HEK293 (cell line): ENCODE measurements around the gene AMPH.

Experiments used
- CTCF ChIA-PET: fragments of 350-600 bp; formaldehyde crosslinking; extraction: SDS; loops from one replicate; lab custom pipeline; 2021; ENCODE audit warnings: antibody characterized with exemption; lab: Yijun Ruan, JAX
- POLR2A ChIA-PET: fragments of 300-600 bp; formaldehyde crosslinking; extraction: SDS; loops from one replicate; lab custom pipeline; 2020; ENCODE audit warnings: antibody characterized with exemption, inconsistent platforms; lab: Yijun Ruan, JAX
- H3K27ac ChIP-seq: fragments of 200-500 bp; sonication (Bioruptor generic); 2 replicates; pipeline ENCODE4 v1.5.1; 2014; ENCODE audit warnings: low read depth, low read length, control low read depth, inconsistent platforms; ENCODE audit errors: extremely low read depth
- H3K36me3 ChIP-seq, 2 experiments: fragments of 200-500 bp in 1 of 2; sonication (Bioruptor generic) in 1 of 2; 1 replicate in 1 of 2; 2 replicates in 1 of 2; pipeline ENCODE4 v1.5.1; 2014 to 2017; ENCODE audit warnings: inconsistent platforms in 2 of 2, low read length in 2 of 2; ENCODE audit not compliant: control insufficient read depth in 2 of 2, insufficient read depth in 1 of 2
- H3K4me1 ChIP-seq: fragments of 200-500 bp; sonication (Bioruptor generic); 2 replicates; pipeline ENCODE4 v1.5.1; 2014; ENCODE audit warnings: mild to moderate bottlenecking, low read length, inconsistent platforms; ENCODE audit not compliant: control insufficient read depth, insufficient read depth
- H3K4me3 ChIP-seq: 2 replicates; pipeline ENCODE4 v1.5.1; 2011; ENCODE audit warnings: low read depth, mild to moderate bottlenecking, control low read depth, low read length, moderate library complexity
- H3K9me3 ChIP-seq: fragments of 200-500 bp; sonication (Bioruptor generic); 2 replicates; pipeline ENCODE4 v1.5.1; 2014; ENCODE audit warnings: low read depth, low read length, inconsistent platforms; ENCODE audit not compliant: control insufficient read depth, insufficient read depth
- GLI2 ChIP-seq: fragments of 450-650 bp; formaldehyde crosslinking; IDR thresholded peaks from 2 replicates; pipeline ENCODE4; 2017; ENCODE audit warnings: missing biosample characterization, missing genetic modification characterization, low read depth, borderline replicate concordance
- GLI4 ChIP-seq: fragments of 450-650 bp; formaldehyde crosslinking; IDR thresholded peaks from 2 replicates; pipeline ENCODE4 v1.5.1; 2016; ENCODE audit warnings: missing biosample characterization, missing genetic modification characterization
- HOXD13 ChIP-seq: sonication (generic); formaldehyde crosslinking; IDR thresholded peaks from 2 replicates; pipeline ENCODE4 v1.8.0; 2022; ENCODE audit warnings: missing genetic modification reagents, borderline replicate concordance
- IKZF3 ChIP-seq: fragments of 450-650 bp; IDR thresholded peaks from 2 replicates; pipeline ENCODE4 v1.5.0; 2018; ENCODE audit warnings: missing biosample characterization, mild to moderate bottlenecking, missing genetic modification characterization, moderate library complexity
- KLF7 ChIP-seq: fragments of 450-650 bp; formaldehyde crosslinking; IDR thresholded peaks from 2 replicates; pipeline ENCODE4 v1.5.1; 2016; ENCODE audit warnings: missing biosample characterization, missing genetic modification characterization, borderline replicate concordance
- MZF1 ChIP-seq: fragments of 450-650 bp; formaldehyde crosslinking; IDR thresholded peaks from 2 replicates; pipeline ENCODE4 v1.5.1; 2017; ENCODE audit warnings: missing biosample characterization, missing genetic modification characterization, borderline replicate concordance
- SP7 ChIP-seq: fragments of 450-650 bp; formaldehyde crosslinking; IDR thresholded peaks from 2 replicates; pipeline ENCODE4 v1.5.1; 2016; ENCODE audit warnings: missing biosample characterization, missing genetic modification characterization
- TRIM28 ChIP-seq: IDR thresholded peaks from 2 replicates; pipeline ENCODE4 v1.6.1; 2011; ENCODE audit warnings: low read length, control low read depth, borderline replicate concordance
- WT1 ChIP-seq: fragments of 450-650 bp; formaldehyde crosslinking; IDR thresholded peaks from 2 replicates; pipeline ENCODE4 v1.5.1; 2016; ENCODE audit warnings: missing biosample characterization, missing genetic modification characterization
- YY2 ChIP-seq: fragments of 450-650 bp; formaldehyde crosslinking; IDR thresholded peaks from 2 replicates; pipeline ENCODE4 v1.5.1; 2016; ENCODE audit warnings: missing biosample characterization, missing genetic modification characterization
- ZBTB48 ChIP-seq: fragments of 450-650 bp; formaldehyde crosslinking; IDR thresholded peaks from 2 replicates; pipeline ENCODE4 v1.5.1; 2016; ENCODE audit warnings: missing biosample characterization, missing genetic modification characterization
- ZBTB8A ChIP-seq: fragments of 450-650 bp; formaldehyde crosslinking; IDR thresholded peaks from 2 replicates; pipeline ENCODE4 v1.5.1; 2016; ENCODE audit warnings: missing biosample characterization, missing genetic modification characterization
- ZFP3 ChIP-seq: fragments of 450-650 bp; formaldehyde crosslinking; IDR thresholded peaks from 2 replicates; pipeline ENCODE4 v1.5.1; 2016; ENCODE audit warnings: low read depth, missing biosample characterization, missing genetic modification characterization
- ZIC2 ChIP-seq: fragments of 450-650 bp; formaldehyde crosslinking; IDR thresholded peaks from 2 replicates; pipeline ENCODE4 v1.5.1; 2016; ENCODE audit warnings: missing biosample characterization, missing genetic modification characterization
- ZNF114 ChIP-seq: fragments of 450-650 bp; formaldehyde crosslinking; IDR thresholded peaks from 2 replicates; pipeline ENCODE4 v1.5.0; 2017; ENCODE audit warnings: missing biosample characterization, missing genetic modification characterization
- ZNF140 ChIP-seq: fragments of 450-650 bp; formaldehyde crosslinking; IDR thresholded peaks from 2 replicates; pipeline ENCODE4 v1.5.1; 2016; ENCODE audit warnings: missing biosample characterization, missing genetic modification characterization
- ZNF169 ChIP-seq: fragments of 450-650 bp; formaldehyde crosslinking; IDR thresholded peaks from 2 replicates; pipeline ENCODE4 v1.5.1; 2016; ENCODE audit warnings: missing biosample characterization, missing genetic modification characterization
- ZNF174 ChIP-seq: fragments of 450-650 bp; formaldehyde crosslinking; IDR thresholded peaks from 2 replicates; pipeline ENCODE4 v1.5.0; 2017; ENCODE audit warnings: missing biosample characterization, mild to moderate bottlenecking, missing genetic modification characterization
- ZNF2 ChIP-seq: fragments of 450-650 bp; formaldehyde crosslinking; IDR thresholded peaks from 2 replicates; pipeline ENCODE4 v1.5.1; 2016; ENCODE audit warnings: missing biosample characterization, missing genetic modification characterization
- ZNF214 ChIP-seq: fragments of 450-650 bp; formaldehyde crosslinking; IDR thresholded peaks from 2 replicates; pipeline ENCODE4 v1.5.1; 2017; ENCODE audit warnings: missing biosample characterization, mild to moderate bottlenecking, missing genetic modification characterization, borderline replicate concordance
- ZNF221 ChIP-seq: fragments of 450-650 bp; formaldehyde crosslinking; IDR thresholded peaks from 2 replicates; pipeline ENCODE4 v1.5.1; 2017; ENCODE audit warnings: missing biosample characterization, missing genetic modification characterization, borderline replicate concordance
- ZNF350 ChIP-seq: fragments of 450-650 bp; formaldehyde crosslinking; IDR thresholded peaks from 2 replicates; pipeline ENCODE4 v1.5.0; 2017; ENCODE audit warnings: missing biosample characterization, mild to moderate bottlenecking, missing genetic modification characterization
- ZNF521 ChIP-seq: fragments of 450-650 bp; formaldehyde crosslinking; IDR thresholded peaks from 2 replicates; pipeline ENCODE4 v1.5.1; 2017; ENCODE audit warnings: missing biosample characterization, mild to moderate bottlenecking, missing genetic modification characterization
- ZNF544 ChIP-seq: fragments of 450-650 bp; formaldehyde crosslinking; IDR thresholded peaks from 2 replicates; pipeline ENCODE4 v1.5.0; 2017; ENCODE audit warnings: missing biosample characterization, missing genetic modification characterization
- ZNF76 ChIP-seq: fragments of 450-650 bp; formaldehyde crosslinking; IDR thresholded peaks from 2 replicates; pipeline ENCODE4; 2016; ENCODE audit warnings: low read depth, missing biosample characterization, missing genetic modification characterization, borderline replicate concordance
- ZNF785 ChIP-seq: fragments of 450-650 bp; formaldehyde crosslinking; IDR thresholded peaks from 2 replicates; pipeline ENCODE4 v1.5.1; 2016; ENCODE audit warnings: missing biosample characterization, missing genetic modification characterization
- TF ChIP-seq, protein P1 (sequence below): fragments of 450-650 bp; formaldehyde crosslinking; IDR thresholded peaks from 2 replicates; pipeline ENCODE4 v1.5.1; 2017; ENCODE audit warnings: missing biosample characterization, missing genetic modification characterization
- TF ChIP-seq, protein P2 (sequence below): fragments of 450-650 bp; formaldehyde crosslinking; IDR thresholded peaks from 2 replicates; pipeline ENCODE4 v1.5.1; 2016; ENCODE audit warnings: missing biosample characterization, missing genetic modification characterization

Gene AMPH

DNA sequence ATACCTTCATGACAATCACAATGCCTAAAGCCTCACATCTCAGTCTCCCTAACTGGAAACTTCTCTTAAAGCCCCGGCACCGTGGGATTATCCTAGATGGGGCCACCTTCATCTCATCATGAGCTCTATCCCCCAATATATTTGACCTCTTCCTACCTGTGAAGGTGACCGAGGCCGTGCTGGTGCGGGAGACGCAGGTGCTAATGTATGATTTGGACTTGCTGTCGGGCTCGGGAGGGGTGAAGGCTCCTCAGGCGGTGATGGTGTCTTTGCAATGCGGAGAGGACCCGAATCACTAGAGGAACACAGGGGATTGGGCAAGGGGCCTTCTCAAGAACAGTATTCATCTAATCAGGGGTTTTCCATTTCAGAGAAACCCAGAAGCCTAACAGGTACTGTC, 168.4 kb downstream of the AMPH start:
- ChIA-PET POLR2A (no interaction called here), CTCF (no interaction called here)
- no peak overlapping the region for H3K4me3 ChIP-seq
- no peaks in the 10 kb centered on the region for H3K4me1 ChIP-seq
- TF ChIP-seq ZNF785 = no peak
- TF ChIP-seq YY2 (tag by site-specific recombination) = no peak
- no peak for TF ChIP-seq ZNF76 (tag by site-specific recombination)
- no peak for TF ChIP-seq ZNF2 (tag by site-specific recombination)
- TF ChIP-seq HOXD13 (CRISPR knock-in tag) = no peak
- no peak for TF ChIP-seq ZNF544
- no peak for TF ChIP-seq ZNF114 (tag by site-specific recombination)
- TF ChIP-seq ZNF521 (tag by site-specific recombination) = no peak
- no peak for TF ChIP-seq ZNF221
- no peak for TF ChIP-seq ZNF140 (tag by site-specific recombination)
- TF ChIP-seq, all 188 proteins: peak for 0
- Histone ChIP-seq H3K9me3 (no peaks in the 10 kb centered on the region), H3K36me3 (no peaks in the 10 kb centered on the region), H3K27ac (no peak overlapping the region)

DNA sequence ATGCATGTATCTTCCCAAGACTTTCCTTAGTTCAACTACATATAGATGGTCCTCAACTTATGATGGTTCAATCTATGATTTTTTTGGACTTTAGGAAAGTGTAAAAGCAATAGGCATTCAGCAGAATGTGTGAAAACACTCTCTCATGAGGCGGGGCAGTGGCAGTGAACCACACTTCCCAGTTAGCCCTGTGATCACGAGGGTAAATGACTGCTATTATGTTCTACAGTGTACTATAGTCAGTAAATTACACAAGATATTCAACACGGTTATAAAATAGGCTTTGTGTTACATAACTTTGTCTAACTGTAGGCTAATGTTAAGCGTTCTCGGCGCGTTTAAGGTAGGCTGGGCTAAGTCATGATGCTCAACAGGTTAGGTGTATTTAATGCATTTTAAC, 169.3 kb downstream of the AMPH start:
- ChIA-PET POLR2A (no interaction called here), CTCF (no interaction called here)
- Histone ChIP-seq H3K4me1 (no peaks in the 10 kb centered on the region), H3K4me3 (no peak overlapping the region), H3K9me3 (no peaks in the 10 kb centered on the region), H3K27ac (no peak overlapping the region), H3K36me3 (no peaks in the 10 kb centered on the region)
- TF ChIP-seq ZBTB48 (tag by site-specific recombination) (no peak), ZFP3 (tag by site-specific recombination) (no peak), TRIM28 (no peak), ZIC2 (tag by site-specific recombination) (no peak), ZNF214 (no peak), GLI2 (no peak), IKZF3 (no peak), KLF7 (tag by site-specific recombination) (no peak)

DNA sequence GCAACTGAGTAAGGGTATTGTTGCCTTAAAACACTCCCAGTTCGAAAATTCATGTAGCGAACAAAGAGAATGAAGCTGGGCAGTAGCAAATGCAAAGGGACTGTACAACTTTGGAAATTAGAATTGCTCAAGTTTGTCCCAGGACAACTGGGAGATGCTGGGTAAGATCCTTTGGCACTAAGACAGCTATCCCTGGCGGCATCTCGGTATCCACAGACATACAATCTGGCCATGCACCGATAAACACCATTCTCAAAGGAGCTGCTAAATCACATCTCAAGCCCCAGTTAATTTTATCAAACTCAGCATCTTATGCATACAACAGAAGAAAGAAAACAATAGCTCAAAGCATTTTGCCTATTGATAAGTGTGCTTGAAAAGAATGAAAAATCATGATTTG, 177.3 kb downstream of the AMPH start:
- TF ChIP-seq ZFP3 (tag by site-specific recombination) = no peak
- no peak for TF ChIP-seq ZNF174 (tag by site-specific recombination)
- no peak for TF ChIP-seq ZNF350
- TF ChIP-seq ZNF169 (tag by site-specific recombination) = no peak
- no peak for TF ChIP-seq ZBTB8A (tag by site-specific recombination)
- TF ChIP-seq, protein P1, sequence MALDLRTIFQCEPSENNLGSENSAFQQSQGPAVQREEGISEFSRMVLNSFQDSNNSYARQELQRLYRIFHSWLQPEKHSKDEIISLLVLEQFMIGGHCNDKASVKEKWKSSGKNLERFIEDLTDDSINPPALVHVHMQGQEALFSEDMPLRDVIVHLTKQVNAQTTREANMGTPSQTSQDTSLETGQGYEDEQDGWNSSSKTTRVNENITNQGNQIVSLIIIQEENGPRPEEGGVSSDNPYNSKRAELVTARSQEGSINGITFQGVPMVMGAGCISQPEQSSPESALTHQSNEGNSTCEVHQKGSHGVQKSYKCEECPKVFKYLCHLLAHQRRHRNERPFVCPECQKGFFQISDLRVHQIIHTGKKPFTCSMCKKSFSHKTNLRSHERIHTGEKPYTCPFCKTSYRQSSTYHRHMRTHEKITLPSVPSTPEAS (tag by site-specific recombination) = no peak
- no peak for TF ChIP-seq SP7 (tag by site-specific recombination)
- TF ChIP-seq MZF1 = no peak
- TF ChIP-seq, protein P2, sequence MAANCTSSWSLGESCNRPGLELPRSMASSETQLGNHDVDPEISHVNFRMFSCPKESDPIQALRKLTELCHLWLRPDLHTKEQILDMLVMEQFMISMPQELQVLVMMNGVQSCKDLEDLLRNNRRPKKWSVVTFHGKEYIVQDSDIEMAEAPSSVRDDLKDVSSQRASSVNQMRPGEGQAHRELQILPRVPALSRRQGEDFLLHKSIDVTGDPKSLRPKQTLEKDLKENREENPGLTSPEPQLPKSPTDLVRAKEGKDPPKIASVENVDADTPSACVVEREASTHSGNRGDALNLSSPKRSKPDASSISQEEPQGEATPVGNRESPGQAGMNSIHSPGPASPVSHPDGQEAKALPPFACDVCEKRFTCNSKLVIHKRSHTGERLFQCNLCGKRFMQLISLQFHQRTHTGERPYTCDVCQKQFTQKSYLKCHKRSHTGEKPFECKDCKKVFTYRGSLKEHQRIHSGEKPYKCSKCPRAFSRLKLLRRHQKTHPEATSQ (tag by site-specific recombination) = no peak
- no peak for TF ChIP-seq GLI4 (tag by site-specific recombination)
- TF ChIP-seq WT1 = no peak
- no peaks in the 10 kb centered on the region for H3K9me3 ChIP-seq
- H3K27ac ChIP-seq = no peak overlapping the region
- H3K4me3 ChIP-seq = no peak overlapping the region
- ChIA-PET POLR2A (no interaction called here), CTCF (interaction anchor here (2.7 kb wide), 1 partner anchor 206 kb away, joined by 22 read pairs; no protein-coding TSS in a partner anchor)
- H3K4me1 ChIP-seq = no peaks in the 10 kb centered on the region
- no peaks in the 10 kb centered on the region for H3K36me3 ChIP-seq
